Dendritic cell treated with granulocyte-macrophage colony-stimulating factor and Interleukin-4, amounts not matched to agents 40 ng/mL and 50 ng/mL, for 4 days (primary cell): ENCODE measurements around the gene FBXO11.
"Not testable (repeated sequence)": the region's sequence is repeated elsewhere in the genome, so short reads cannot be mapped to it uniquely, and the experiment has no call there.

Source experiments
- H3K27ac Mint-ChIP-seq: one replicate; pipeline ENCODE4 v1.8.0; 2022; ENCODE audit warnings: mild to moderate bottlenecking, mixed read lengths
- H3K27me3 Mint-ChIP-seq: one replicate; pipeline ENCODE4 v1.8.0; 2022; ENCODE audit warnings: mild to moderate bottlenecking, mixed read lengths
- H3K36me3 Mint-ChIP-seq: one replicate; pipeline ENCODE4 v1.8.0; 2022; ENCODE audit warnings: low read depth, mixed read lengths
- H3K4me1 Mint-ChIP-seq: one replicate; pipeline ENCODE4 v1.8.0; 2022; ENCODE audit warnings: low read depth, mixed read lengths
- H3K4me3 Mint-ChIP-seq: one replicate; pipeline ENCODE4 v1.8.0; 2022; ENCODE audit warnings: mild to moderate bottlenecking, moderate library complexity, mixed read lengths
- H3K9me3 Mint-ChIP-seq: one replicate; pipeline ENCODE4 v1.8.0; 2022; ENCODE audit warnings: mixed read lengths
- intact Hi-C: fragments of 100-400 bp; cut with micrococcal nuclease; formaldehyde crosslinking; loops from one replicate; pipeline ENCODE4 v1.15.0; 2022

Gene FBXO11

DNA sequence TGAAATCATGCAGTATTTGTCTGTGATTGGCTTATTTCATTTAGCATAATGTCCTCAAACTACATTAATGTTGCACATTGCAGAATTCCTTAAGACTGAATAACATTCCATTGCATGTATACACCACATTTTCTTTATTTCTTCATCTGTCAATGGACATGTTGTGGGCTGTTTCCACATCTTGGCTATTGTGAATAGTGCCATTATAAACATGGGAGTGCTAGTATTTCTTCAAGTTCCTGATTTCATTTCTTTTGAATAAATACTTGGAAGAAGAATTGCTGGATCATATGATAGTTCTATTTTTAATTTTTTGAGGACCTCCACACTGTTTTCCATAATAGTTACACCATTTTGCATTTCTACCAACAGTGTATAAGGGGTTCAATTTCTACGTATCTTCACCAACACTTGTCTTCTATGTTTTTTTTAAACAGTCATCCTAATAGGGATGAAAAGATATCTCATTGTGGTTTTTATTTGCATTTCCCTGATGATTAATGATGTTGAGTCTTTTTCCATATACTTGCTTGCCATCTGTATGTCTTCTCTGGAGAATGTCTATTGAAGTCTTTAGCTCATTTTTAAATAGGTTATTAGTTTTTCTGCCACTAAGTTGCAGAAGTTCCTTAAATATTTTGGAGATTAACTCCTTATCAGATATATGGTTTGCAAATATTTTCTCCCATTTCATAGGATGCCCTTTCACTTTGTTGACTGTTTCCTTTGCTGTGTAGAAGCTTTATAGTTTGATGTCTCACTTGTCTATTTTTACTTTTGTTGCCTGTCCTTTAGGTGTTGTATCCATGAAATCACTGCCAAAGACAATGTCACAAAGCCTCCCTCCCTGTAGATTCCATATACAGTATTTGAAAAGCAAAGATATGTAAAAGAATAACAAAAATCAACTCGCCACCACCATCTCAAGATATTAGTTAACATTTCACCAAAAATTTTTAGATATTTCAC is 14.6 kb downstream of the FBXO11 start:
- Mint-ChIP-seq H3K4me1 (peaks cover 43% of the 10 kb centered on the region), H3K36me3 (peaks cover 42% of the 10 kb centered on the region), H3K27me3 (no peaks in the 10 kb centered on the region), H3K27ac (peak overlapping the region; percentile 50), H3K4me3 (no peak overlapping the region), H3K9me3 (no peaks in the 10 kb centered on the region)
- intact Hi-C loops: no loop called here

DNA sequence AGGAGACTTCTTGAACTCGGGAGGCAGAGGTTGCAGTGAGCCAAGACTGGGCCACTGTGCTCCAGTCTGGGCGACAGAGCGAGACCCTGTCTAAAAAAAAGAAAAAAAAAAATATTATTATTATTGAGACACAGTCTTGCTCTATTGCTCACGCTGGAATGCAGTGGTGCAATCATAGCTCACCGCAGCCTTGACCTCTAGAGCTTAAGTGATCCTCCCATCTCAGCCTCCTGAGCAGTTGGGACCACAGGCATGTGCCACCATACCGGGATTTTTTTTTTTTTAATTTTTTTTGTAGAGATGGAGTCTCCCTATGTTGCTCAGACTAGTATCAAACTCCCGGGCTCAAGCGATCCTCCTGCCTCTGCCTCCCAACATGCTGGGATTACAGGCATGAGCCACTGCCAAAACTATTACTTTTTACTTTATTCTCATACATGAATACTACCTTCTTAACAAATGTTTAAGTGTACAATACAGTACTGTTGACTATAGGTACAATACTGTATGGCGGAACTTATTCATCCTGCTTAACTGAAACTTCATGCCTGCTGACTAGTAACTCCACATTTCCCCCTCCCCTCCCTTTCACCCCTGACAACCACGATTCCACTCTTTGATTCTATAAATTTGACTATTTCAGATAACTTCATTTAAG is 15.5 kb downstream of the FBXO11 start:
- Mint-ChIP-seq H3K36me3 (peaks cover 36% of the 10 kb centered on the region), H3K27ac (no peak overlapping the region), H3K9me3 (no peaks in the 10 kb centered on the region), H3K4me3 (no peak overlapping the region), H3K27me3 (no peaks in the 10 kb centered on the region), H3K4me1 (peaks cover 37% of the 10 kb centered on the region)
- intact Hi-C loops: no loop called here

DNA sequence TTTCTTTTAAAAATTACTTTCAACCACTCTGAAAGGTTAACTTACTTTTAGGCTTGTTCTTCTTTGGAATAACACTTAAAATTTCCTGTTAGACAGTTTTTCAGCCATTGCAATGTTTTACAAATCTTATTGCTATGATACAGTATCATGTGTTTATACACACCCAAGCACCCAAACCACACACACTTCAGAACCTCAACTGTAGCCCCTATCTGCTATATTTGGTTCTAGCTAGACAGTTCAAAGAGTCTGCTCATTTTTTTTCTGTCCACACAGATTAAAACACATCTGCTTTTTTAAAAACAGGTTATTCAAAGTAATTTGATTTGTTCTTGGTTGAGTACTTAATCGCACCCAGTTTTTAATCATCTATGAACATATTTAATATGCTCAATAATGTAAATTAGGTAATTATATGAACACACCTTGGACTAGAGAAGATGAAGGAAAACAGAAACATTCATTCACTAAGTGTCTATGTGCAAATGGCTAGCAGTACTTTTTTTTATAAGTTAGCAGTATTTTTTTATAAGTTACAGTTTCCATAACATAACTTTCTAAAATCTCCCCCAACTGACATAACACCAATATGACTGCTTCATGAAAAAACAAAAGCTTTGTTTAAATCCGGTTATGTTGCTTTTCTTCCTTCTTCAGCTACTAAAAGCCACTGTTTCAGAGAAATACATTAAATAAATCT is 17.6 kb downstream of the FBXO11 start:
- Mint-ChIP-seq H3K27ac (no peak overlapping the region), H3K4me3 (no peak overlapping the region), H3K4me1 (peaks cover 35% of the 10 kb centered on the region), H3K36me3 (peaks cover 37% of the 10 kb centered on the region), H3K9me3 (no peaks in the 10 kb centered on the region), H3K27me3 (no peaks in the 10 kb centered on the region)
- intact Hi-C loops: no loop called here

DNA sequence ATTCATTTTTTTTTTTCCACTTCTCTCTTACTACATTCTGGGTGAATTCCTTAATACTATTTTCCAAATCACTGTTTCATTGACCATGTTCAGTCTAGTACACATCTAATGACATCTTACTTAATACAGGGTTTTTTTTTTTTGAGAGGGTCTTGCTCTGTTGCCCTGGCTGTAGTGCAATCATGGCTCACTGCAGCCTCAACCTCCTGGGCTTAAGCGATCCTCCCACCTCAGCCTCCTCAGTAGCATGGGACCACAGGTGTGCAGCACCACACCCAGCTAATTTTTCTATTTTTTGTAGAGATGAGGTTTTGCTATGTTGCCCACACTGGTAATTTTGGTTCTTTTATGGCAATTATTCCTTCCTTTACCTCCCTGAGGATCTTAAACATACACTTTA is 29.4 kb downstream of the FBXO11 start:
- intact Hi-C loops: no loop called here
- H3K27ac Mint-ChIP-seq: no peak overlapping the region
- H3K27me3 Mint-ChIP-seq: no peaks in the 10 kb centered on the region
- no peaks in the 10 kb centered on the region for H3K9me3 Mint-ChIP-seq
- no peak overlapping the region for H3K4me3 Mint-ChIP-seq
- peaks cover 46% of the 10 kb centered on the region for H3K36me3 Mint-ChIP-seq
- H3K4me1 Mint-ChIP-seq: peaks cover 37% of the 10 kb centered on the region

DNA sequence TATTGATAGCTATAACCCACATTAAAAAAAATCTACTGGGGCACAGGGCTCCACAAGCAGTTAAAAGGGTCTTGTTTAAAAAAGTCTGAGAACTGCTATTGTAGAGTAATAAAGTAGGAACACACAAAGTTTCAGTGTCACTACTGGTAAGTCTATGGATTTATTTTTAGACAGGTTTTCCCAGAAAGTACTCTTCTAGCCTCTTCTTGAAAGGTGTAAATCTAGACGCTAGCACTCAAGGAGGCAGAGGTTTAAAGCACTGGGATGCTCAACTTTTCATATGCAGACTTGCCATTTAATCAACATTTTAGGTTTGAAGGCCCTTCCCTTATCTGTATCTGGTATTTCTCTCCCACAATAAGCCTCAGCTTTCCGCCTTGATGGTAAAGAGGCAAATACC is 33.4 kb downstream of the FBXO11 start:
- Mint-ChIP-seq H3K9me3 (no peaks in the 10 kb centered on the region), H3K27ac (no peak overlapping the region), H3K4me1 (peaks cover 52% of the 10 kb centered on the region), H3K27me3 (no peaks in the 10 kb centered on the region), H3K4me3 (no peak overlapping the region), H3K36me3 (peaks cover 65% of the 10 kb centered on the region)
- intact Hi-C loops: no loop called here

- no peaks in the 10 kb centered on the region for H3K27me3 Mint-ChIP-seq
- H3K27ac Mint-ChIP-seq: peak overlapping the region; percentile 16
- intact Hi-C loops: no loop called here
- H3K36me3 Mint-ChIP-seq: peaks cover 68% of the 10 kb centered on the region
- H3K4me1 Mint-ChIP-seq: peaks cover 62% of the 10 kb centered on the region
- H3K9me3 Mint-ChIP-seq: no peaks in the 10 kb centered on the region
- no peak overlapping the region for H3K4me3 Mint-ChIP-seq
These were observed 35.4 kb downstream of the FBXO11 start for GRCh38 chr2:47870641-47871540.

GRCh38 chr2:47869859-47870595 is 36.3 kb downstream of the FBXO11 start:
- intact Hi-C loops: no loop called here
- H3K27ac Mint-ChIP-seq: peak overlapping the region; percentile 16
- no peaks in the 10 kb centered on the region for H3K9me3 Mint-ChIP-seq
- peaks cover 72% of the 10 kb centered on the region for H3K36me3 Mint-ChIP-seq
- H3K27me3 Mint-ChIP-seq: no peaks in the 10 kb centered on the region
- H3K4me3 Mint-ChIP-seq: no peak overlapping the region
- peaks cover 67% of the 10 kb centered on the region for H3K4me1 Mint-ChIP-seq

- Mint-ChIP-seq H3K9me3 (no peaks in the 10 kb centered on the region), H3K27ac (no peak overlapping the region), H3K4me3 (no peak overlapping the region), H3K27me3 (no peaks in the 10 kb centered on the region), H3K36me3 (peaks cover 66% of the 10 kb centered on the region), H3K4me1 (peaks cover 67% of the 10 kb centered on the region)
- intact Hi-C loops: no loop called here
These were observed 37.5 kb downstream of the FBXO11 start for GRCh38 chr2:47868611-47869352.

DNA sequence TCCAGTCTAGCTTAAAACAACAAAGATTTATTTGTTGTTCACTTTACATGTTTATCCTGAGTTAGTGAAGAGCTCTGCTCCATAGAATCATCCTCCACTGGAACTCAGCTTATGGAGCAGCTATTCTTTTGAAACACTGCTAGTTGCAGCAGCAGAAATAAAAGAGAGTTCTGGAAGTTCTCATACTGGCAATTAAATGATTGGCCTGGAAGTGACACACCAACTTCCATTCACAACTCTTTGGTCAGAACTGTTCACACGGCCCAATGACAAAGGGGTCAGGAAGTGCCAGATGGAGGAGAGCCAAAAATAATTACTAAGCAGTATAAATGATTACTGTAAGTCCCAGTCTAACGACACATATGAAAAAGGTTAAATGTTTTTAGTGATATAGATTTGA is 39.1 kb downstream of the FBXO11 start:
- Mint-ChIP-seq H3K36me3 (peaks cover 63% of the 10 kb centered on the region), H3K27ac (no peak overlapping the region), H3K4me1 (peaks cover 59% of the 10 kb centered on the region), H3K27me3 (no peaks in the 10 kb centered on the region), H3K9me3 (no peaks in the 10 kb centered on the region), H3K4me3 (no peak overlapping the region)
- intact Hi-C loops: no loop called here

- Mint-ChIP-seq H3K36me3 (peaks cover 39% of the 10 kb centered on the region), H3K4me3 (no peak overlapping the region), H3K4me1 (peaks cover 46% of the 10 kb centered on the region), H3K9me3 (no peaks in the 10 kb centered on the region), H3K27ac (no peak overlapping the region), H3K27me3 (no peaks in the 10 kb centered on the region)
- intact Hi-C loops: no loop called here
These were observed 41.7 kb downstream of the FBXO11 start for GRCh38 chr2:47864566-47864965.

DNA sequence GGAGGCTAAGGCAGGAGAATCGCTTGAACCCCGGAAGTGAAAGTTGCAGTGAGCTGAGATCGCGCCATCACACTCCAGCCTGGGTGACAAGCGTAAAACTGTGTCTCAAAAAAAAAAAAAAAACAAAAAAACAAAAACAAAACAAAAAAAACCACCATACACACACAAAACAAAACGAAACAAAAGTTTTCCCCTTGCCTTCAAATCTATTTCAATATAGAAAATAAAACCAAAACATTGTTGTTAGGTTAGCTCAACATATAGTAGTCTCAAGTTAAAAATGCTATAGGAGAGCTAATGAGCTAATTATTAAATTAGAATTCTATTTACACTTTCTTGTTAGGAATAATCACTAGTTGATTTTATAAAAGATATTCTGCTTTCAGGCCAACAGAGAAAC is 43.3 kb downstream of the FBXO11 start:
- H3K9me3 Mint-ChIP-seq: no peaks in the 10 kb centered on the region
- H3K27me3 Mint-ChIP-seq: no peaks in the 10 kb centered on the region
- intact Hi-C loops: no loop called here
- H3K4me1 Mint-ChIP-seq: peaks cover 30% of the 10 kb centered on the region
- no peak overlapping the region for H3K4me3 Mint-ChIP-seq
- H3K36me3 Mint-ChIP-seq: peaks cover 22% of the 10 kb centered on the region
- H3K27ac Mint-ChIP-seq: no peak overlapping the region

- intact Hi-C loops, H3K9me3 Mint-ChIP-seq, H3K4me3 Mint-ChIP-seq, H3K27ac Mint-ChIP-seq, H3K27me3 Mint-ChIP-seq: not testable (repeated sequence)
- H3K4me1 Mint-ChIP-seq: peaks cover 35% of the 10 kb centered on the region
- H3K36me3 Mint-ChIP-seq: peaks cover 21% of the 10 kb centered on the region
These were observed 53.1 kb downstream of the FBXO11 start for GRCh38 chr2:47853067-47853777.
